Measurements from ENCODE around the gene ITPRID2. TPM values are rescaled to one million over a fixed set of nuclear protein-coding genes. Genes with fewer than 3 reads are reported as not detected.

Gene ITPRID2
- total and polyA plus RNA-seq, 2 of the 8 experiments (the other 6 are each of a cell fraction or from before 2014, with no cell fraction given): 1.9 to 12.6 TPM

DNA sequence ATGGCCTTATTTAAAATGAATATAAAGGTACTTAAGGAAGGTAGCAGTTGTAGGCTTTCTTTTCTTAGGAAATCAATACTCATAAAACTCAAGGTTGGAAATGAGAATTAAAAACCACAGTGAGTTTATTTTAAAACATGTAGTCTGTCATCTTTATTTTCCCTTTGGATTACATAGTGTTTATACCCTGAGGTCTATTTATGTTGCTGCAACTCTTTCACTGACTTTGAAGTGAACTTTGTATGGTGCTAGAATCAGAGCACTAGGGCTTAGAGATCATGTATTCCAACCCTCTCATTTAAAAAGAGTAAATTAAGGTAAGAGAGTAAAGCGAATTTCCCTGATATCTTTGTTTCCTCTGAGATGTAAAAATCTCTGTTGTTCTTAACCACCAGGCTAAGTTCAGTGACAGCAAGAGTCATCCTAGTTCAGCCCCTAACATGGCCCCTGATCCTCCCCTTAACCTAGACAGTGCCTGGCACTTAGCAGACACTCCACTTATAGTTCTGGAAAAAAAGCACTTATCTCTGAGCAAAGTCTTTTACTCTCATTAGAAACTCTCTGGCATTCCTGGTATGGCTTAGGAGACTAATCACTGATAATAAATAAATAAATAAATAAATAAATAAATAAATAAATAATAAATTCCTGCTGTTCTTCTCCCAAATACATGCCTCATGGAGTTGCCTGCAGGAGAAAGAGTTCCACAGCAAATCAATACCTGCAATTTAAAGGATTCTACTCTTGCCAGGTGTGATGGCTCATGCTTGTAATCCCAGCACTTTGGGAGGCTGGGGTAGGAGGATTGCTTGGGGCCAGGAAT is 61.1 kb downstream of the ITPRID2 start:
- POLR2A ChIA-PET (ENCODE audit: partially characterized antibody): no interaction called here
- Histone ChIP-seq H3K4me2 (ENCODE audit: insufficient read depth in 1 of 2, low read depth in 2 of 2, low read length in 2 of 2) (no peak overlapping the region), H2BK20ac (ENCODE audit: low read length) (no peak overlapping the region), H3K4me1 (replicated peaks in 1 of 4; ENCODE audit: control insufficient read depth in 3 of 4, insufficient read depth in 4 of 4, low read length in 3 of 4) (no peaks in the 10 kb centered on the region), H3K14ac (ENCODE audit: insufficient read length) (no peak overlapping the region), H3K9me3 (ENCODE audit: insufficient read depth in 2 of 2, low read depth in 1 of 2, low read length in 1 of 2) (no peaks in the 10 kb centered on the region), H3K23me2 (ENCODE audit: low read depth, low read length) (no peaks in the 10 kb centered on the region), H3K56ac (replicated peaks; ENCODE audit: insufficient read length, low read depth, low read length) (no peak overlapping the region), H3K79me2 (ENCODE audit: control insufficient read depth in 1 of 2, insufficient read depth in 2 of 2, low read length in 2 of 2) (no peaks in the 10 kb centered on the region), H4K91ac (replicated peaks; ENCODE audit: insufficient read length, low read length) (no peak overlapping the region), H4K20me1 (replicated peaks in 1 of 2; ENCODE audit: control insufficient read depth in 1 of 2, insufficient read depth in 2 of 2, low read length in 2 of 2) (no peaks in the 10 kb centered on the region), H3K4ac (replicated peaks; ENCODE audit: insufficient read length, low read depth, low read length) (no peak overlapping the region), H2BK12ac (ENCODE audit: low read depth, low read length) (no peak overlapping the region), H2BK15ac (ENCODE audit: low read length) (no peak overlapping the region), H4K8ac (ENCODE audit: extremely low read depth, insufficient read depth, low read length) (no peak overlapping the region), H2BK5ac (ENCODE audit: low read depth, low read length) (no peak overlapping the region), H3K9ac (replicated peaks in 1 of 4; ENCODE audit: extremely low read depth in 1 of 4, low read depth in 3 of 4, low read length in 3 of 4) (no peak overlapping the region), H3K79me1 (ENCODE audit: low read depth, low read length) (no peaks in the 10 kb centered on the region), H3K23ac (ENCODE audit: insufficient read length) (no peak overlapping the region), H2AK5ac (ENCODE audit: low read depth, low read length) (no peak overlapping the region), H2AFZ (ENCODE audit: low read length) (no peak overlapping the region), H2BK120ac (replicated peaks; ENCODE audit: low read depth, low read length) (no peak overlapping the region), H3K18ac (ENCODE audit: extremely low read depth, low read length) (no peak overlapping the region), H3K4me3 (ENCODE audit: extremely low read depth in 1 of 4, insufficient read depth in 2 of 4, low read depth in 3 of 4, low read length in 4 of 4) (no peak overlapping the region), H4K5ac (ENCODE audit: insufficient read length, low read depth, low read length) (no peak overlapping the region), H3K36me3 (ENCODE audit: control insufficient read depth in 2 of 4, insufficient read depth in 4 of 4, low read length in 3 of 4) (no peaks in the 10 kb centered on the region), H3K27me3 (replicated peaks in 1 of 4; ENCODE audit: control insufficient read depth in 3 of 4, extremely low read depth in 1 of 4, insufficient read depth in 3 of 4, low read length in 3 of 4) (peaks cover 0 to 2% (median 0%) of the 10 kb centered on the region in 4 experiments; a peak in 1 of 7 replicates), H3K27ac (ENCODE audit: low read depth, low read length) (no peak overlapping the region)
- CTCF ChIA-PET (ENCODE audit: partially characterized antibody): interaction anchor here (1.3 to 1.6 kb wide), 2 partner anchors 12 to 174 kb away, joined by 4 to 9 read pairs; no protein-coding TSS in a partner anchor
- no peak for FAIRE-seq
- DNase-seq (ENCODE audit: low read depth in 1 of 2, low spot score in 2 of 2): no peak
- TF ChIP-seq SIN3A (conservative IDR thresholded peaks at IDR 0.05 in 1 of 2, IDR thresholded peaks at IDR 0.05 in 1 of 2; ENCODE audit: low read depth in 1 of 2, low read length in 2 of 2): no peak
- TF ChIP-seq EP300 (IDR thresholded peaks at IDR 0.05; ENCODE audit: borderline replicate concordance in 1 of 2, low read depth in 2 of 2, low read length in 2 of 2): no peak
- no peak for TF ChIP-seq POLR2A (IDR thresholded peaks at IDR 0.05; ENCODE audit: control extremely low read depth in 1 of 2, low read depth in 2 of 2, low read length in 2 of 2)
- TF ChIP-seq KDM5A (IDR thresholded peaks at IDR 0.05; ENCODE audit: low read length): no peak
- TF ChIP-seq, protein P1, sequence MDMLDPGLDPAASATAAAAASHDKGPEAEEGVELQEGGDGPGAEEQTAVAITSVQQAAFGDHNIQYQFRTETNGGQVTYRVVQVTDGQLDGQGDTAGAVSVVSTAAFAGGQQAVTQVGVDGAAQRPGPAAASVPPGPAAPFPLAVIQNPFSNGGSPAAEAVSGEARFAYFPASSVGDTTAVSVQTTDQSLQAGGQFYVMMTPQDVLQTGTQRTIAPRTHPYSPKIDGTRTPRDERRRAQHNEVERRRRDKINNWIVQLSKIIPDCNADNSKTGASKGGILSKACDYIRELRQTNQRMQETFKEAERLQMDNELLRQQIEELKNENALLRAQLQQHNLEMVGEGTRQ (IDR thresholded peaks at IDR 0.05; ENCODE audit: low read length): no peak
- TF ChIP-seq CBX5 (IDR thresholded peaks at IDR 0.05; ENCODE audit: low read depth, low read length): no peak
- no peak for TF ChIP-seq POLR2AphosphoS5 (IDR thresholded peaks at IDR 0.05; ENCODE audit: low read depth, low read length)
- no peak for TF ChIP-seq CHD1 (IDR thresholded peaks at IDR 0.05; ENCODE audit: low read depth, low read length)
- TF ChIP-seq CEBPB (IDR thresholded peaks at IDR 0.05; ENCODE audit: low read depth, low read length): no peak
- no peak for TF ChIP-seq BACH1 (IDR thresholded peaks at IDR 0.05; ENCODE audit: low read length)
- 80% methylated on average over 1 of the region's 1 CpG; no CpG with 5 or more reads in 1 of the 2 experiments for WGBS, 2 experiments (ENCODE audit: extremely low coverage in 1 of 2, insufficient coverage in 1 of 2, insufficient read length in 1 of 2, insufficient replicate concordance in 2 of 2, low coverage in 1 of 2, low lambda C conversion rate in 2 of 2, missing lambda C conversion rate in 1 of 2)

Data from H1 (cell line).